Stimulated activated naive CD4-positive, alpha-beta T cell treated with Interleukin-2 at 50 U/mL for 16 hours (primary cell): ENCODE results near the gene CENPP.
"Not testable (repeated sequence)": the region's sequence is repeated elsewhere in the genome, so short reads cannot be mapped to it uniquely, and the experiment has no call there.

Source experiments
- DNase-seq: peaks from one replicate; lab custom pipeline; 2025; lab: John Stamatoyannopoulos, UW

Gene CENPP

GRCh38 chr9:92616199-92616641 is 290.5 kb downstream of the CENPP start:
- no peak for DNase-seq

- DNase-seq = no peak
Observed at GRCh38 chr9:92616655-92617111, 290.9 kb downstream of the CENPP start.

GRCh38 chr9:92617195-92617813 is 291.6 kb downstream of the CENPP start:
- no peak for DNase-seq

GRCh38 chr9:92617951-92618510 is 292.3 kb downstream of the CENPP start:
- DNase-seq = no peak

- DNase-seq = no peak
Observed at GRCh38 chr9:92618633-92619225, 293.0 kb downstream of the CENPP start.

GRCh38 chr9:92619601-92620300 is 294.0 kb downstream of the CENPP start:
- DNase-seq = no peak

- DNase-seq = no peak
Observed at GRCh38 chr9:92620845-92621244, 295.1 kb downstream of the CENPP start.

- DNase-seq = not testable (repeated sequence)
Observed at GRCh38 chr9:92623936-92624335, 298.2 kb downstream of the CENPP start.

- DNase-seq = no peak
Observed at GRCh38 chr9:92626484-92626883, 300.7 kb downstream of the CENPP start.

GRCh38 chr9:92627651-92628050 is 301.9 kb downstream of the CENPP start:
- no peak for DNase-seq

GRCh38 chr9:92631452-92632343 is 305.9 kb downstream of the CENPP start:
- no peak for DNase-seq

GRCh38 chr9:92632641-92633040 is 306.9 kb downstream of the CENPP start:
- no peak for DNase-seq

GRCh38 chr9:92633614-92634278 is 308.0 kb downstream of the CENPP start:
- DNase-seq = no peak

- peak; percentile 37 for DNase-seq
Observed at GRCh38 chr9:92634712-92635605, 309.2 kb downstream of the CENPP start.

GRCh38 chr9:92635760-92636159 is 310.0 kb downstream of the CENPP start:
- no peak for DNase-seq

GRCh38 chr9:92636627-92637026 is 310.9 kb downstream of the CENPP start:
- DNase-seq = no peak

GRCh38 chr9:92637326-92637725 is 311.6 kb downstream of the CENPP start:
- no peak for DNase-seq

- no peak for DNase-seq
Observed at GRCh38 chr9:92637886-92638620, 312.3 kb downstream of the CENPP start.

- DNase-seq = no peak
Observed at GRCh38 chr9:92638621-92639101, 312.9 kb downstream of the CENPP start.
